HG03469 (cell line): Measurements from ENCODE around the gene GPAM.
A peak's percentile ranks its signal among the peaks of the same experiment; 100 is the strongest.
"Not testable (repeated sequence)": the region's sequence is repeated elsewhere in the genome, so short reads cannot be mapped to it uniquely, and the experiment has no call there.

ENCODE experiments used
- ATAC-seq: cut with Tn5 transposase; IDR thresholded peaks from one replicate; pipeline ENCODE4 v1.9.1; 2021; ENCODE audit warnings: mild to moderate bottlenecking, moderate library complexity, moderate number of reproducible peaks; ENCODE audit not compliant: unreplicated experiment

The GPAM gene

DNA sequence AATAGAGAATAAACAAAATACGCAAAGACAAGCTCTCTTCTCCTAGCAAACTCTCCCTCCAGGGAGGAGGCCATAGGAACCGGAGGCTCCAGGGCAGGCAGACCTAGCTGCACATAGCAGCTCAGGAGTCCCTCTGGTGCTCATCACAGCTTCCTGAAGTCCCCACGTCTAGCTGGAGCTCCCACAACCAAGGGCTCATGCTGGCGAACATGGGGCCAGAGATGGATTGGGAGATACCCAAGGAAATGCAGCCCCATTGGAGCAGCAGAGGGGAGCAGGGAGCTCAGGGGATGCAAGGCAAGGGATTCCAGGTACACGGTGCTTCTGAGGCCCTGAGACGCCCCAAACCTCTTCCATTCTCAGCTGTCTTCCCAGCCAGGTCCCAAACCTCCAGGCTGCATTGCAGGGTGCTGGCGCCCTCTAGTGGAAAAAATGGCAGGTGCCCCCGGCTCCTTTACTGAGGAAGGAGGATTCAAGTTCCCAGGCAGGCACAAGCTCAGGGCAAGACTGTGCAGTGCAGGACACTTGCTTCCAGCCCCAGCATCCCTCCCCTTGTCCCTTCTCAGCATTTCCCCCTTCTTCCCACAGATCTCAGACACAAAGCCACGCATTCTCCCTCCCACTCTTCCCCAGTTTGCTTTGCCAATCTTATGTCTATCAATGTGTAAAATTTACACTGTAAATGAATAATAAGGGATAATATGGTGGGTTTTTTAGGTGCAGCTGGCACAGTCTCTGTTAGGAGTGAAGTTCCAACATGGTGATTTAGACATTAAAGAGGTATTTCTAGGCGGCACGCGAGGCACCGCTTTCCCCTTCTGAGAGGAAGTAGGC lies 46.2 kb downstream of the GPAM start:
- peak; percentile 43 for ATAC-seq

DNA sequence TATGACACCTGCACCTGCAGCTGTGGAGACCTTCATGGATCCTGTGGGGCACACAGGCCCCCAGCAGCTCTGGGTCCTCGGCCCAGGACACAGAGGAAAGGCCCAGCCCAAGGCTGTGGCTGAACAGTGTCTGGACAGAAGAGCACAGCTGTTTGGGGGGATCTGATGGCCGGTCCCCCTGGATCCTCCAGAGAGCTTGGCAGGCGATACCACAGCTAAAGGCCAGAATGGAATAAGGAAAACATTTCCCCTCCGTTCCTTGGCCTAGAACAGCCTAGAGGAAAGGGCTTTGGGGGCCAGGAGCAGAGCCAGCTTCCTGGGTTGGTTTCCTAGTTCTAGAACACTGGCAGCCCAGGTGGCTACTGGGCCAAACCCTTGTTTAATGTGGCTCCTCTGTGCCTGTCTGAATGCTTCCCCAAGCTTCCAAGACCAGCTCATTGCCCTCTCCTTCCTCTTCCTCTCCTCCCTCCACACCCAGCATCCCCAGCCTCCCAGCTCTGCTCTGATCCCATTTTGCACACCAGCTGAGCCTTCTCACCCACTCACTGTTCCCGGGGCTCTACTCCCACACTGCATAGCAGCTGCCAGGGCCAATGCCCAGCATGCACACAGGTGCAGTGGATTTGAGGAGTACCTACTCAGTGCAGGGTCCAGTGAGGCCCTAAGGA lies 46.9 kb downstream of the GPAM start:
- no peak for ATAC-seq

DNA sequence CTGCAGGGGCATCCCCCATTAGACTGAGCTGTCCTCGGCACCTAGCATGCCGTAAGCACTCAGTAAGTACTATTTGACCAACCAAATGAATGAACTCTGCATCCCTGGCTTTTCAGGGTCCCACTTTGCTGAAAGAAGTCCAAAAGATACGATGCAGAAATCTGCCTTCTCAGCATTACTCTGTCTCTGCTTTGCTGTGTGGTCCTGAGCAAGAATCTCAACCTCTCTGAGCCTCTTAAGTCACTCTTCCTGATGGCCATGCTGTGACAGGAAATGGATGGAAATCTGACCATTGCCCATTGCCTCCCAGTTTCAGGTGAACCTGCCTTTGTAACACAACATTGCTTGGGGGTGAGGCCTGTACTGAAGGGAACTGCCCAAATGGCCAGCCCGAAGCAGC lies 48.0 kb downstream of the GPAM start:
- no peak for ATAC-seq

DNA sequence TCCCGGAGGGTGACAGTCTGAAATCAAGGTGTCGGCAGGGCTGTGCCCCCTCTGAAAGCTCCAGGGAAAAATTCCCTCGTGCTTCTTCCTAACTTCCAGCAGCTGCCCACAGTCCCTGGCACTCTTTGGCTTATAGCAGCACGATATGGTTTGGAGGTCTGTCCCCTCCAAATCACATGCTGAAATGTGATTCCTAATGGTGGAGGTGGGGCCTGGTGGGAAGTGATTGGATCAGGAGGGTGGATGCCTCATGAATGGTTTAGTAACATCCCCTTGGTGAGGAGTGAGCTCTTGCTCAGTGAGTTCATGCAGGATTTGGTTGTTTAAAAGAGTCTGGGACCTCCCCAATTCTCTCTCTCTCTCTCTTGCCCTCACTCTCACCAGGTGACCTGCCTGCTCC lies 51.1 kb downstream of the GPAM start:
- ATAC-seq: no peak

DNA sequence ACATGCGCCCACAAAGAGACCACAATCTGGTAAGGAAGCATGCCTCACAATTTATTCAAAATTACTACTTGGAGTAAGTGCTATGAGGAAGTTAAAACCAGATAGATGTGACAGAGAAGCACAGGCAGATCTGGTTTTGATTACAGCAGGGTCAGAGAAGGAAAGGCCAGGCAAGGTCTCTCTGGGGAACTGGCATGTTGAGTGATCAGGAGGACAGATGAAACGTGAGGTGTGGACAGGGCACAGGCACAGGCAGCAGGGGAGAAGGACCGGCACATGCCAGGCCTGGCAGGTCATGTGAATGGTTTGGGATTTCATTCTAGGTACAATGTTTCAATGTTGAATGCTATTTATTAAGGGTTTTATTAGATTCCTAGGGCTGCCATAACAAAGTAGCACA lies 51.6 kb downstream of the GPAM start:
- ATAC-seq: no peak

DNA sequence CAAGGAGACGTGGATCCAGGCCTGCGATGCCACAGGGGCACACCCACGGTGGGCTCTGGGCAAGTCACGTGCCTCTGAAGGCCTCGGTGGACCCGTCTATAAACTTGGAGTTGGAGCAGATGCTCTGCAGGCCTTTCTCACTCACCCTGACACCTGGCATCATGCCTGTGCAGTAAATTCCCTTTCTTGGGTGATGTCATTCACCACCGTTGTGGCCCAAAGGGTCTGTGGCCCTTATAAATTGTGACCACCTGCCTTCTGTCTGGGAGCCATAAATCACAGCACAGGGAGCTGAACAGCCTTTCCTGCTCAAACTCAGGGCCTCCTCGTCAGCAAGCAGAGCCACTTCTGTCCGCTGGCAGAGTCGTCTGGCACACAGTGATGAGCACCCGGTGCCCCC lies 52.2 kb downstream of the GPAM start:
- no peak for ATAC-seq

DNA sequence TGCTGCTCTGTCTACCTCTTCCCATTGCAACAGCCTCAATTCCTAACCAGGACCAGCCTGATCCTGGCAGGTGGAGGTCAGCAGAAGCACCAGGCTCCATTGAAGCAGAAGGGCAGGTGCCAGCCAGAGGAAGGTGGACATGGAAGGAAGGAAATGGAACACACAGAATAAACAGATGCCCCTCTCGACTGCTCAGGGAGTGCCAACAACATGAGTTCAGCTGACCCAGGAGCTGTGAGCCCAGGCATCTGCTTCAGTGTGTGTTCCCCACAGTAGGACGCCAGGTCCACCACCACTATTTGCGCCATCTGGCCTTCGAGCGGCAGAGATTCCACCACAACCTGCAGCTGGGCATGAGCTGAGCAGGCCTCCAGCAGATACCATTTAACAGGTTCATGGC lies 56.7 kb downstream of the GPAM start:
- no peak for ATAC-seq

DNA sequence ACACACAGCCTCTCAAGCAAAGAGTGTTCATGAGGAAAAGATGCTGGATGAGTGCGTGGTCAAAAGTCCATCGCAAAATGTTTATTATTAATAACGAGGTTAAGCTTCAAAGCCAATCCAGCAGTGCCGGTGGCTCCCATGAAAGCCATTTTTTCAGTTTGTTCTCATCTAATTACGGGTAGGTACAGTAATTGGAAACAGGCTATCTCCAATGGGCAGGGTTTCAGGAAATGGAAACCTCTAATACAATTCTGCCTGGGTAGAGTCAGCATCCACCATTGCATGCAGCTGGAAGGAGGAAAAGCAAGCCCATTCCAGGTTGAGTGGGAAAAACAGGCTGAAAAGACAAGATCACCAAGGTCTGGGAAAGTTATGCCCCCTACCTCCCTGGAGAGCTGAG lies 57.4 kb downstream of the GPAM start:
- no peak for ATAC-seq

DNA sequence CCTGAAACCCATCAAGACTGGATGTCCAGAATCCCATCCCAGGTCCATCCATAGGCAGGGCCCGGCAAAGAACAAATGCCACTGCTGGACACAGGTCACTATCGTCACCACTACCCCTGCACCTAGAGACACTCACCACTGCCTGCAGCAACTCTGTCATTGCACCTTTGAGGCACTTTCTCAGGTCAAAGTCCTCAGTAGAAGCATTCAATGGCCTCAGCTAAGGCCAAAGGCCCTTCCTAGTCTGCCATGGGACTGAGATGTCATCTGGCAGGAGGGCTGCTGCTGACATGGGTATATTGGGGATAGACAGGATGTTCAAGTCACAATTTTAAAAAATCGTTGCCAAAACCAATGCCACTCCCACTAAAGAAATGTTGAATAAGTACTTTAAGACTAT lies 58.7 kb downstream of the GPAM start:
- ATAC-seq: no peak

DNA sequence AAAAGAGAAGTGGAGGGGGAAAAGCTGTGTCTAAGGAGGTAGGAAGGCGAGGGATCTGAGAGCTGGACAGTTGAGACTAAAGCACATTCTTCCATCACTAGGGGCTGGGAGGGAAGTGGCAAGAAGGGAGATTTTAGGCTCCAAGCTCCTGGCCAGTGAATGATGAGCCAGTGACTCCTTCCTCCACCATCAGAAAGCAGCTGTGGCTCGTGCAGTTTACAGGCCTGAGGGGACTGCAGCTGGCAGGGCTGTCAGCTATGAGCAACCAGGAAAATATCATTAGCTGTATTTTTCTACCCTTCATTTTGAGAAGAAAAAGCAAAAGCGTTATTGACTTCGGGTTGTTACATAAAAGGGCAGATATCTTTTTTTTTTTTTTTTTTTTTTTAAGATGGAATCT lies 60.7 kb downstream of the GPAM start:
- no peak for ATAC-seq

DNA sequence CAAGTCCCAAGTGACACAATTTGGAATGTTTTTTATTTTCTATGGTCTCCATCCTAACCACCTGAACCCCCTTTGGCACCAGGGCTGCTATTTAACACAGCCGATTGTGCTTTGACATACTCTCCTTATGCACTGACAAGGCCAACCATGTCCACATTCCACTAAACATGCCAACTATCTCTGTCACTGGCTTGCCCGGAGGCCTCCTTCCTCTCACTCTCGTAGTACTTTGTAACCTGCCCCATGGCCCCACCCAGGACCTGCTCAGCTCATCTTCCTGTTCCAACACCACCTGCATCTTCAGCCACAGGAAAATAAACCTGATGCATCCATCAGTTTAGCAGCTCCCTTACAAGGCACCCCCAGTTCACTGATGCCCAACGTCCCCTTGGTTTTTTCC lies 63.1 kb downstream of the GPAM start:
- ATAC-seq: no peak

DNA sequence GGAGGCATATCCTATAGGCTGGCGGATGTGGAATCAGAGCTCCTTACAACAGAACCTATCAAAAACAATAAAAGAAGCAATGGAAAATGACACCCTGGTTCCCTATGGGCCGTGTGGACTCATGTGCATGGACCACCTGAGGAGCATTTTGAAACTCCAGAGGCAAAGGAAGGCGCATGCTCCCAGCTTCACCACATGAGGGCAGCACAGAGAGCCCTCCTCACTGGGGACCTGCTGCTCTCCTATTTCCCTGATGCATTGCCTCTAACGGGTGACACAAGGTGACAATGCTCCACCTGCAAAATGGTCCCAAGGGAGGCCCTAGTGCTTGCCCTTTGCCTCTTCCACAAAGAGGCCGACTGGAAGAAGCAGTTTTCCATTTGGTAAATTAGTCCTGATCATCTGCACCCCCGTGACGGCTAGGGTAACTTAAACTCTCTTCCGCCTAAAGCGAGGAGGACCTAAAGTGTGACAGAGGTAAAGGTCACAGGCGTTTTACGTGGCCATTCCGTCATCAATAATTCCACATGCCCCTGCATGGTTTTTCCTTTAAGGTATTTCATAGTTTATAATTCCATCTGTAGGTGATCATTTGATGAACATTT lies 67.7 kb downstream of the GPAM start:
- peak; percentile 74 for ATAC-seq

DNA sequence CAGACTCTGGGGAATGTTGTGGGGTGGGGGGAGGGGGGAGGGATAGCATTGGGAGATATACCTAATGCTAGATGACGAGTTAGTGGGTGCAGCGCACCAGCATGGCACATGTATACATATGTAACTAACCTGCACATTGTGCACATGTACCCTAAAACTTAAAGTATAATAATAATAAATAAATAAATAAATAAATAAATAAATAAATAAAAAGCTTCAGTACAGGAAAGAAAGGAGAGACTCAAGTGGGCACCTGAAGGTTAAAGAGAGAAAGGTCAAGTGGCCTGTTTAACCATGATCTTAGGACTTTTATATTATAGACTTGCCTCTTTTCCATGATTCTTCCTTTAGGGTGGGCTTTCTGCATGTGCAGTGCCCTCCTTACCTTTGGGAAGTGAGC lies 73.8 kb downstream of the GPAM start:
- not testable (repeated sequence) for ATAC-seq
